Erythroblast (primary cell): ENCODE measurements around the gene TMEM273.

Experiments used
- DNase-seq, 2 experiments: peaks; one replicate each; lab custom pipeline; 2025; lab: John Stamatoyannopoulos, UW
- GATA1 ChIP-seq: IDR thresholded peaks from 2 replicates; pipeline ENCODE4 v1.6.1; 2011; ENCODE audit warnings: low read depth, mild to moderate bottlenecking, control low read depth, low read length, moderate library complexity
- POLR2A ChIP-seq: IDR thresholded peaks from 2 replicates; pipeline ENCODE4 v1.6.1; 2011; ENCODE audit warnings: mild to moderate bottlenecking, low read length

TMEM273 gene

DNA sequence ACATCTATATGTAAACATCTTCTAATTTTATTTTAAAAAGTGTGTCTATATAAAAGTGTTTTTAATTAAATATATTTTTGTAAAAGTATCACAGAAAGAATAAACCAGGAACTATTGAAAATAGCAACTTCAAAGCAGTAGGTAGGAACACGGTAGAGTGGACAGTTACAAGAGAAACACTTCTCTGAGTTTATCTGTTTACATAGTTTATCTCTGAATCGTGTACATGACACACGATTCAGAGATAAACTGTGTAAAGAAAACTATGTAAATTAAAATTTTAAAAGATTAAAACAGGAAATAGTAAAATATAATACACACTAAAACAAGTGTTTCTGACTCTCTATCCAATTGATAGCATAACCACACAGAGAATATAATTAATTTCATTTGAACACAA is 29.3 kb downstream of the TMEM273 start:
- no peak for DNase-seq
- TF ChIP-seq GATA1 (no peak), POLR2A (no peak)

DNA sequence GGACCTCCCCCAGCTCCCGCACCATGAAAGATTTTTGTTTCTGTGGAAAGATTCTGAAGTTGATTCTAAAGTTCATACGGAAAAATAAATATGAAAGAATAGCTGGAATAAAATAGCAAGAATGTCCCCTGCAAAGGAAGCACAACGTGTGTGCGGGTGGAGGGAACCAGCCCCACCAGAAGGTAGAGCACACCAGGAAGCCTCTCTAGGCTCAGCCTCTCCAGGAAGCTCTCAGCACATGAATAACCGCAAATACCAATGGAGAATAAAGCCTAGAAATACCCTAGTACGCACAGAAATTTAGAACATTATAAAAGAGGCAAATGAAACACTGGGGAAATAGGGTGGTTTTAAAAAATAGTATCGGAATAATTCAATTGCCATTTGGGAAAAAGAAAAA is 29.8 kb downstream of the TMEM273 start:
- no peak for DNase-seq
- no peak for TF ChIP-seq POLR2A
- no peak for TF ChIP-seq GATA1

GRCh38 chr10:49157229-49157628 is 31.0 kb downstream of the TMEM273 start:
- TF ChIP-seq GATA1 (no peak), POLR2A (no peak)
- no peak for DNase-seq

GRCh38 chr10:49154641-49155040 is 33.5 kb downstream of the TMEM273 start:
- TF ChIP-seq GATA1 (no peak), POLR2A (no peak)
- no peak for DNase-seq

GRCh38 chr10:49153971-49154370 is 34.2 kb downstream of the TMEM273 start:
- DNase-seq = no peak
- TF ChIP-seq GATA1 (no peak), POLR2A (no peak)

DNA sequence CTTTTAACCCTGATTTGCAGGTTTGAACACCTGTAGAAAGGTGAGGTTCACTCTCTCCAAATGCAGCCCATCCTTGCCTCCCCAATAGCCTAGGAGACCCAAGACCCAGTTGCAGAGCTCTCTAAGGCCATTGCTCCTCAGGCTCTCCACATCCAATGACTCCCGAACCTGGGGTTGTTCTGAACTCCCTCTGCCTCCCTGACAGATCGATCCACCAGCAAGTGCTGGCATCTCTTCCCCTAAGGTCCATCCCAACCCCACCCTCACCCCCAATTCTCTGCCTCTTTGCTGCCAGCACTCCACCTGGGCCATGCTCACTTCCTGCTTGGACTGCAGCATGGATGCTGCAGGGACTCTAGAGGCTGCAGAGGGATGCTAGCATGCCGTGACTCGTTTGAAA is 35.1 kb downstream of the TMEM273 start:
- no peak for DNase-seq
- TF ChIP-seq POLR2A = no peak
- TF ChIP-seq GATA1 = no peak

DNA sequence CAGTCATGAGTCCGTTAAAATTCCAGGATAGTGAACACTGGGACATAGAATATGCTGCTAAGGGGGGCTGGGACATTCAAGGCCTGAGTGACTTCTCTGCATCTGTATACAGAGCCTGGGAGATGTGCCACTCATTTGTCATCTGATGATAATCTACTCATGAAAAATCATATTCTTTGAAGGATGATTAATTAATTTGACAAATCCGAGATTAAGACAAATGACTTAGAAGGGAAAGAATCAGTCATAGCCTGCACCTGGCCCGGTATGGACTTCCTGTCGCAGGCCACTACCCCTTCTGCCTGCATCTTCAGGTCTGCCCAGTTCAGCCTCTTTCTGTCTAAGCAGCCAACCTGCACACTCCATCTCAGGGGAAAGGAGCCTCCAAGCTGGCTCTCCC is 35.5 kb downstream of the TMEM273 start:
- DNase-seq = no peak
- TF ChIP-seq POLR2A (no peak), GATA1 (no peak)

DNA sequence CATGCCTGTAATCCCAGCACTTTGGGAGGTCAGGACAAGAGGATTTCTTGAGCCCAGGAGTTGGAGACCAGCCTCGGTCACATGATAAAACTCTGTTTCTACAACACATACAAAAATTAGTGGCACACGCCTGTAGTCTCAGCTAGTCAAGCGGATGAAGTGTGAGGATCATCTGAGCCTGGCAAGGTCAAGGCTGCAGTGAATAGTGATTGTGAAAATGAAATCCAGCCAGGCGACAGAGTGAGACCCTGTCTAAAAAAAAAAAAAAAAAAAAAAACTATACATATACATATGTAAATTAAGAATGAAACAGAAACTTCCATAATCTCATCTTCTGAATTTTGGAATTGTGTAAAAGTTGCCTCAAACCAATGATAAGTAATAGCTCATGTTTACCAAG is 36.2 kb downstream of the TMEM273 start:
- no peak for TF ChIP-seq POLR2A
- no peak for TF ChIP-seq GATA1
- no peak for DNase-seq

- TF ChIP-seq POLR2A (no peak), GATA1 (no peak)
- no peak for DNase-seq
These were observed 36.7 kb downstream of the TMEM273 start for GRCh38 chr10:49151481-49151880.

- no peak for DNase-seq
- TF ChIP-seq POLR2A = no peak
These were observed 37.2 kb downstream of the TMEM273 start for GRCh38 chr10:49151025-49151445.

- no peak for DNase-seq
These were observed 37.8 kb downstream of the TMEM273 start for GRCh38 chr10:49150426-49150825.

DNA sequence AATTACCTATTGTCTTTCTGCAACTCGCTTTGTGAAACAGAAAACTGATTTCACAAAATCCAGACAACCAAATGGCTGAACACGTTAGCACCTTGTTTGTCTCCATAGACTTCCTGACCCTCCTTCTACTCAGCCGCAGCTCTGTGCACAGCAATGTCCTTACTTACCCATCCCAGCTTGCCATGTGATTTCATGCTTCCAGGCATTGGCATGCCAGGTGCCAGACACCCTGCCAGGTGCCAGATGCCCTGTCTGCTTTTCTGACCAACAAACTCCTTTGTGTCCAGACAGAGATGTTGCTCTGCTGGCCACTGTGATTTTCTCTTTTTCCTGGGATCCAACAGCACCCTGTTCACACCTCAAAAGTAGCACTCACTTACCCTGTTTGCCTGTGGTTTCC is 38.3 kb downstream of the TMEM273 start:
- DNase-seq = no peak
- TF ChIP-seq GATA1 (no peak), POLR2A (no peak)

More at GRCh38 chr10:49150426-49150825, 37.8 kb downstream of the TMEM273 start:
- TF ChIP-seq POLR2A (no peak), GATA1 (no peak)

GRCh38 chr10:49144058-49144720 is 44.0 kb downstream of the TMEM273 start:
- no peak for DNase-seq
- TF ChIP-seq POLR2A = no peak
- no peak for TF ChIP-seq GATA1

DNA sequence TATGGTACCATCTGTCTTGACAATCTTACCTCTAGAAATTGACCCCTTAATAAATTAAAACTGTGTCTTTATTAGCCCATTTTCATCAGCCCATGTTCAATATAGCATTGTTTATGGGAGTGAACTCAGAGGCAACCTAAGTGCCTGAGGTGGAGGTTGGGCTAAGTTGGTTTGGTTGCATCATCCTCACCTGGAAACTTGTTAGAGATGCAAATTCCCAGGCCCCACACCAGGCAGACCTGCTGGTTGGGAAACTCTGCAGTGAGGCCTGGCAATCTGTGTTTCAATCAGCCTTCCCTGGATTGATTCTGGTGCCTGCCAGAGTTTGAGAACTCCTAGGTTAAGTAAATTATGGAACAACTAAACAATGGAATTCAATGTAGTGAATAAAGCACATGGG is 44.9 kb downstream of the TMEM273 start:
- TF ChIP-seq POLR2A (no peak), GATA1 (no peak)
- DNase-seq = no peak

DNA sequence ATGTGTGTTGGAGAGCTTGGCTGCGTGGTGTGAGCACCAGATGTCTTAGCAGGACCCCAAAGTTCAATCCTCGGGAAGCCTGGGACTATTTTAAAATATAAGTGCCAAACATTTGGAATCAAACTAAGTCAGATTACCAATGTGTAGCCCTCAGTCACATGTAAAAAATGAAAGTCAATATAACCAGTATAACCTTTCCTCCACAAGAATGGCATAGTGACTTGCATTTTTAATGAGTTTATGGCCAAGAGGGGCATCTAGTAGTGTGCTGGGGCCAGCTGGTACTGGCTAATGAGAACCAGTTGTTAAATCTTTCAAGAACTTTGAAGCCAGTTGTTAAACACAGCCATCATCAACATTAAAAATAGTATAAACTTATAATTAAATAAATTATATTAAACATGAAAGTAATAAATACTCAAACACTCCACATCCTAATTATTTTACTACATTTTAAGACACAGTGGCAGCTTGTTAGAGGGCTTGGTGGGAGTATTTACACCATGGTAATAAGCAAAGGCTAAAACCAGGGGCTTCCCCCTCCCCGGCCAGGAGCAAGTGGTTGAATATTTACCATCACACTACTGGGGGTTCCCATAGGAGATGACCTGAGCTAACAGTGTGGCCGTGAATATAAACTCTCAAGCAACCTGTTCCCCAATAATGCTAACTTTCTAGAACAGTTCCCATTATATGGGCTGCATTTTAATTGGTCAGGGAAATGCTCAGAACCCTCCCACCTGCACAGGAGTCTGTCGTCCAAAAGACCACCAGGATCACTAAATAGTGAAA is 46.5 kb downstream of the TMEM273 start:
- no peak for TF ChIP-seq POLR2A
- no peak for TF ChIP-seq GATA1
- DNase-seq = no peak
